Measurements from ENCODE around the gene LPCAT1. TPM values are rescaled to one million over a fixed set of nuclear protein-coding genes. Genes with fewer than 3 reads are reported as not detected.
"Not testable (repeated sequence)": the region's sequence is repeated elsewhere in the genome, so short reads cannot be mapped to it uniquely, and the experiment has no call there.

The LPCAT1 gene
- total RNA-seq, 1 experiment from 2014 or later, result 20.9 TPM

GRCh38 chr5:1541702-1542400 lies 18.1 kb upstream of the LPCAT1 start:
- no peak for DNase-seq (ENCODE audit: low read depth)

- no peak for DNase-seq (ENCODE audit: low read depth)
Measured at GRCh38 chr5:1540831-1541701, 17.3 kb upstream of the LPCAT1 start.

DNA sequence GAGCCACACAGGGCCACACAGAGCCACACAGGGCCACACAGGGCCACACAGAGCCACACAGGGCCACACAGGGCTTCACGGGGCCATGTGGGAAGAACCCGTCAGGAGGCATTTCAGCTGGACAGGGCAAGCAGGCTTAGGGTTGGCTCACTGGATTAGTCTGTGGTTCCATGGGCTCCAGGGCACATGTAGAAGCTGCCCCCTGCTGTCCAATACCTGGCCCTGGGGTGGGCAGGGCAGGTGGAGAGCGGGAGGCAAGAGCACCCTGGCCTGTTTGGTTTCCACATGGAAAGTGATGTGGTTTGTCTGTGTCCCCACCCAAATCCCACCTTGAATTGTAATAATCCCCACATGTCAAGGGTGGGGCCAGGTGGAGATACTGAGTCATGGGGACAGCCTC lies 16.4 kb upstream of the LPCAT1 start:
- no peak for DNase-seq (ENCODE audit: low read depth)

DNA sequence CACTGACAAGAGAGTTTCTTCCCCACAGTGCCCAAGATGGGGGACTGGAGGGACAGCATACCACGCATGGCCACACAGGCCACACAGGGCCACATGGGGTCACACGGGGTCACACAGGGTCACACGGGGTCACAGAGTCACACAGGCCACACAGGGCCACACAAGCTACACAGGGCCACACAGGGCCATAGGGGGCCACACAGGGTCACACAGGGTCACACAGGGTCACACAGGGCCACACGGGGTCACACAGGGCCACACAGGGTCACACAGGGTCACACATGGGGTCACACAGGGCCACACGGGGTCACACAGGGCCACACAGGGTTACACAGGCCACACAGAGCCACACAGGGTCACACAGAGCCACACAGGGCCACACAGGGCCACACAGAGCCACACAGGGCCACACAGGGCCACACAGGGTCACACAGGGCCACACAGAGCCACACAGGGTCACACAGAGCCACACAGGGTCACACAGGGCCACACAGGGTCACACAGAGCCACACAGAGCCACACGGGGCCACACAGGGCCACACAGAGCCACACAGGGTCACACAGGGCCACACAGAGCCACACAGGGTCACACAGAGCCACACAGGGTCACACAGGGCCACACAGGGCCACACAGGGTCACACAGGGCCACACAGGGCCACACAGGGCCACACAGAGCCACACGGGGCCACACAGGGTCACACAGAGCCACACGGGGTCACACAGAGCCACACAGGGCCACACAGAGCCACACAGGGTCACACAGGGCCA lies 15.8 kb upstream of the LPCAT1 start:
- DNase-seq (ENCODE audit: low read depth), result not testable (repeated sequence)

GRCh38 chr5:1538741-1539392 lies 15.1 kb upstream of the LPCAT1 start:
- DNase-seq (ENCODE audit: low read depth), result no peak

DNA sequence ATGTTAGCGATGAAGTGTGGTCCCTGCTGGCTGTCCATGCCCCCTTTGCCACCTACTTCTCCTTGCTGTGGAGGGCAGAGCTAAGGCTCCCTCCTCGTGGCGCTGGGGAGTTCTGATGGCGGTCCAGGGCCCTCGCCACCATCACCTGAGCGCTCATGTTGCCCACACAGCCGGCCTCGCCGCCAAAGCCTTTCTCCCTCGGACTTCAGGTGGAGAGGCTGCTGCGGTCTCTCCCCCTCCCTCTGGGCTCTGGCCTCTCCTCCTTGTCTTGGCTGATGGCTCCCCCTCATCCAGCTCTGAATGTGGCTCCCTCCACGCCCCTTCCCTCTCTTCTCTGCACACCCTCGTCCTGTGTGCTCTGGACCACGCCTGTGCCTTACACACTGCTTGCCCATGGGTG lies 14.5 kb upstream of the LPCAT1 start:
- no peak for DNase-seq (ENCODE audit: low read depth)

DNA sequence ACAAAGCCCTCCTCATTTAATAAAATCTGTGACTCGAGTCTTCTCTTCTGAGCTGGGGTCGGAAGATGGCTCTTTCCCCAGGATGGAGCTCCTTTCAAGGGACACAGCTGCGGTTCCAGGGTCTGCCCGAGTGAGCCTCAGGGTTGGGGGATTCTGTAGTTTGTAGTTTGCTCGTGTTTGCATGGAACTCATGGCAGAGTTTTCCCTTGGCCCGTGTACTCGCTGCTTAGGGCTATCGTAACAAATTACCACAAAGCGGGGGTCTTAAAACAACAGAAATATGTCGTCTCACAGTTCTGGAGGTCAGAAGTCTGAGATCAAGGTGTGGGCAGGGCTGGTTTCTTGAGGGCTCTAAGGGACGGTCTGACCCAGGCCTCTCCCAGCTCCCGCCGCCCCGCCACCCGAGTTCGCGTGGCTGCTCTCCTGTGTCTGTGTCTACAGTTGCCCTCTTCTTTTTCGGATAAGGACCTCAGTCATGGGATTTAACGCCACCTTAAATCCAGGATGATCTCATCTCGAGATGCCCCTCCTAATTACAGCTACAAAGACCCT lies 13.9 kb upstream of the LPCAT1 start:
- no peak for DNase-seq (ENCODE audit: low read depth)

DNA sequence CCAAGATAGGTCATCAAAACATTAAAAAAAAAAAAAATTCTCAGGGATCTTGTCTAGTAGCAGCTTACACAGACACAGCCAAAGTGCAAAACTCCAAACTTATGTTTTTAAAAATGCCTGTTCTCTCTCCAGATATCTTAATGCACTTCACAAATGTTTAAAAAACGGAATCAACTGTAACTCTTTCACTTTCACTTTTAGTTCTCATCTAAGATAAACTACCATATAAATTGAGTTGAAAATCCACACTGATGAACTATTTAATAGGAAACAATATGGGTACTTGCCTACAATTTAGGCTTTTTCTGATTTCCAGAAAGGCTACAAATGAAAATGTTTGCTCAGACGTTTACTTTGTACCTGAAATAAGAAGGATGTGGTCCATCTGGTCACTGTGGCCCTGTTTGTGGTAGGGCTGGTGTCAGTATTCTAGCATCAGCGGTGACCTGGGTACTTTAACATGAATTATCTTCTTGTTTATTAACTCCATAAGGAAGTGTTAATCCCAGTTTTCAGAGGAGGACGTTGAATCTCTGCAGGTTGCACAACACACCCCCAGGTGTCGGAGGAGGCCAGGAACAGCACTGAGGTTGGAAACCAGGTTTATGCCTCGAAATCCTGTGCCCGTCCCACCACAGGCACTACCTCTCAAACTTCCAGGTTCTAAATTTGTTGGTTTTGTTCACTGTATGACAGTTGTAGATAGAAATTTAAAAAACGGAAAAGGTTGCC lies 13.3 kb upstream of the LPCAT1 start:
- DNase-seq (ENCODE audit: low read depth), result no peak

DNA sequence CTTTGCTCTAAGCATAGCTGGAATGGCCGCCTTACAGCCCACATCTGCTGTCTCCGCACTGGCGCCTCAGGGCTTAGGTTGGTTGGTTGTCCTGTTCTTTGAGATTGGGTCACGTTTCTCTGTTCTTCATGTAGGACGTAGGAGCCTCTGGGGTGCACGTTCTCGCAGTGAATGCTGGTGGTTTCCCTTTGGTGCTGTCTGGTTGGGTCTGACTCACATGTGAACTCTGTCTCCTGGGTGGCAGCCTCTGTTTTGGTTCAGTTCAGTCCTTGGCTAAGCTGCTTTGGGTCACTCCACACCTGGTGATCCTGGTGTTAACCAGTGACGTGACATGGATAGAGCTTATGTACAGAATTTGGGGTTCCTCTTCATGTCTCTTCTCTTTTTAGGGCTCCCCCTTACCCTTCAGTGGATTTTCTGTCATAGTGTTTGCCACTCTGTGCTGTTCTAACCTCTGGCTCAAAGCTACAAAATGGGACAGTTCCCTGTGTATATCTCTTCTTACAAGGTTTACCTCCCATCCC lies 12.6 kb upstream of the LPCAT1 start:
- DNase-seq (ENCODE audit: low read depth), result peak; percentile 54

GRCh38 chr5:1535646-1536045 lies 11.9 kb upstream of the LPCAT1 start:
- DNase-seq (ENCODE audit: low read depth), result no peak

DNA sequence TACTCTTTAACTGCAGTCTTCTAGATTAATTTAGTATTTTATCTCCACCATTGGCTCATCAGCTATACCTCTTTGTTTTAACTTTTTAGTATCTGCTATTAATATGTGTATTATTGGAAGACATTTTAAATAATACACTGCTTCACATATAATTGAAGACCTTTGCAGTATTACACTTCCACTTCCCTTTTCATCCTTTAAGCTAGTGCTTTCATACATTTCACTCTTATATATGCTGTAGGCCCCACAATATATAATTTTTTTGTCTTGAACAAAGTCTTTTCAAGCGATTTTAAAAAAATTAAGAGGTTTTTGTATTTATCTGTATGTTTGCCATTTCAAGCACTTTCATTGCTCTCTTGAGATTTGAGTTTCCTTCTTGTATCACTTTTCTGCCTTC lies 8.6 kb upstream of the LPCAT1 start:
- DNase-seq (ENCODE audit: low read depth), result no peak

DNA sequence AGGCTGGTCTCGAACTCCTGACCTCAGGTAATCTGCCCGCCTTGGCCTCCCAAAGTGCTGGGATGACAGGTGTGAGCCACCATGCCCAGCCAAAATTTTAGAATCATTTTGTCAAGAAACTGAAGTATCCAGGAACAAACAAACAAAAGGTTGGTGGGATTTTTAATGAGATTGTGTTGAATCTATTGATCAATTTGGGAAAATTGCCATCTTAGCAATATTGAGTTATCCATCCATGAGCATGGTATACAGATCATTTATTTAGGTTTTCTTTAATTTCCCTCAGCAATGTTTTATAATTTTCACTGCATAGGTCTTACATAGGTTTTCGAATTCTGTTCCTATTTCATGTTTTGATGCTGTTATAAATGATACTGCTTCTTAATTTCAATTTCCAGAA lies 5.7 kb upstream of the LPCAT1 start:
- no peak for DNase-seq (ENCODE audit: low read depth)

DNA sequence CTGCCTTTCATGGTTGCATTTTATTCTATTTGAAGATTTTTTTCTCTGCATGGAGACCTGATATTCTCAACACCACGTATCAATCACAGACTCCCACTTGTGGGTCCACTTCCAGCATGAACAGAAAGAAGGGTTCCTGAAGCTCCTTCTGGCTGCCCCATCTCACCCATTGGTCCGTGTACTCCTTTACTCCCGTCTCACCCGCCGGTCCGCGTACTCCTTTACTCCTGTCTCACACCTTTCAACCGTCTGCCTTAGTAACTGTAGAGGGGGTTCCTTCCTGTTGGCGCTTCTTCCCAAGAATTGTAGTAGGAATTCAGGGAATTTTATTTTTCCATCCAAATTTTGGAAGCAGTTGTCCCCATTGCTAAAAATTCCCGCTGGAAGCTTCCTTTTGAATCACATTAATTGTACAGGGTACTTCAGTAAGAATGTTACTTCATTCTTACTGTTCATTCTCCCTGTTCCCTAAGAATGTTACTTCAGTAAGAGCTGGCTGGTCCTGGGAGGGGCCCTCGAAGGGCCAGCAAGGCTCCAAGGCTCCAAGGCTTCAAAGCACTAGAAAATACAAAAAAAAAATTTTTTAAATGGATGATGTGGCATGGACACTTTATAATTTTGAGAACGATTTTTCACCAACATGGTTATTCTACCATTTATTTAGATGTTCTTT lies 3.9 kb upstream of the LPCAT1 start:
- no peak for DNase-seq (ENCODE audit: low read depth)

- no peak for DNase-seq (ENCODE audit: low read depth)
Measured at GRCh38 chr5:1526681-1527131, 2.9 kb upstream of the LPCAT1 start.

DNA sequence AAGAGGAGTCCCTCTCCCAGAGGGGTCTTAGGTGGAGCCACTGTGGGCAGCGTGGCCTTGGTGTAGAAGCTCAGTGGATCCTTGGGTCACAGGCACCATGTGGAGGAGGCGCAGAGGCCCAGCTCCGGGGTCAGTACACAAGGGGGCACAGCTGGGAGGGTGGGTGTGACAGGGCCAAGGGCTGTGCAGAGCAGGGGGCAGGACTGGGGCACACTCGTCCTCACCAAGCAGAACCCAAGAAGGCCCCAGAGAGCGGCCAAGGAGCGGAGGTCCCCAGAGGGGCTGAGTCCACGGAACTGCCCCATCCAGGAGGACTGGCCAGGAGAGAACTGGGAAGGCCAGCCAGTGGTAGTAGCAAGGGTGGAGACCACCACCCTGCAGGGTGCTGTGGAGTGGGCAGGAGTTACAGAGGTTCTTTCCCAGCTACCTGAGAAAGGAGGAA lies 2.5 kb upstream of the LPCAT1 start:
- DNase-seq (ENCODE audit: low read depth), result no peak

DNA sequence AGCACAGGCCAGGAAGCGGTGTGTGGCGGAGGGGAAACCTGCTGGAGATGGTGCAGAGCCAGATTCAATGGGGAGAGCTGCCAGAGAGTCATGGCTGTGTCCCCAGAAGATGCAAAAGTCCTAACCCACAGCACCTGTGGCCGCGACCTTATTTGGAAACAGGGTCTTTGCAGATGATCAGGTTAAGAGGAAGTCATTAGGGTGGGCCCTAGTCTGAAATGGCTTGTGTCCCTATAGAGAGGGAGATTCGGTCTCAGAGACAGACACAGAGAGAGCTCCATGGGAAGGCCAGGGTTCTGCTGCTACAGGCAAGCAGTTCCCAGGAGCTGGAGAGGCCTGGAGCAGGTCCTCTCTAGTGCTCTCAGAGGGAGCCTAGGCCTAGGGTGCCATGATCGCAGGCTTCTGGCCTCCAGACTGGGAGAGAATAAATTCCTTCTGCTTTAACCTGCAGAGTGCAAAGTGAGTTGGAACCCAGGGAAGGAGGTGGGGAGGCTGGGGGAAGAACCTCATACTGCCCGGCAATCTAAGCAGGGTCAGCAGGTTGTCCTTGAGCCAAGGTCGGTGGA lies 1.9 kb upstream of the LPCAT1 start:
- DNase-seq (ENCODE audit: low read depth), result no peak

- no peak for DNase-seq (ENCODE audit: low read depth)
Measured at GRCh38 chr5:1524799-1525623, 1.3 kb upstream of the LPCAT1 start.

GRCh38 chr5:1524481-1524798 lies 680 bp upstream of the LPCAT1 start:
- DNase-seq (ENCODE audit: low read depth), result no peak

DNA sequence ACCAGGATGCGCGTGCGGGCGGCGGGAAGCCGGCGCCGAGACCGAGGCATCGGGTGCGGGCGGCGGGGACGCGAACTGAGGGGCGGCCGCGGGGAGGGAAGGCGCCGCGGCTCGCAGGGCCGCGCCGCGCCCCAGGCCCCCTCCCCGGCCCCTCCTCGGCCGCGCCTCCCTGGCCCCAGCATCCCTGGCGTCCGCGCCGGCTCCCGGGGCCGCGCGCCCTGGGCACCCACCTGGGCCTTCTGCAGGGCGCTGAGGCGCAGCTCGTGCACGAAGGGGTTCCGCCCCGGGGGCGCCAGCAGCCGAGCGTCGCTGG lies 324 bp downstream of the LPCAT1 start:
- DNase-seq (ENCODE audit: low read depth), result no peak
